Pancreas (tissue), 10 donors: ENCODE results near the gene SYF2. TPM values are rescaled to one million over a fixed set of nuclear protein-coding genes. Genes with fewer than 3 reads are reported as not detected.
"Not testable (repeated sequence)": the region's sequence is repeated elsewhere in the genome, so short reads cannot be mapped to it uniquely, and the experiment has no call there.

ENCODE experiments used
- ATAC-seq, 4 donors: fragments of 200-7000 bp; cut with Tn5 transposase; one replicate each; pipeline versions ENCODE4 v1.8.0 to v1.9.1; 2020; ENCODE audit warnings: mild to moderate bottlenecking in 4 of 4, moderate library complexity in 4 of 4
- DNase-seq, 6 donors: peaks; one replicate each; pipeline ENCODE4 v3.0.0-alpha.2; 2020
- FAIRE-seq: peaks from 2 replicates; lab custom pipeline; 2012; peaks lifted over from hg19 to GRCh38; lab: Jason Lieb, UNC
- H3K27ac ChIP-seq, 4 donors: fragments of 200-600 bp; sonication (generic); 1 replicate in 3 of 4; 2 replicates in 1 of 4; pipeline versions ENCODE4 v1.5.0 to v1.8.0; 2020
- H3K27me3 ChIP-seq, 4 donors: fragments of 200-600 bp; one replicate each; pipeline ENCODE4 v1.8.0; 2021
- H3K36me3 ChIP-seq, 3 donors: fragments of 200-600 bp; sonication (generic) in 1 of 3; one replicate each; pipeline versions ENCODE4 v1.5.0 to v1.8.0; 2020 to 2021
- H3K4me1 ChIP-seq, 3 donors: fragments of 200-600 bp; one replicate each; pipeline ENCODE4 v1.8.0; 2021
- H3K4me3 ChIP-seq, 4 donors: fragments of 200-600 bp; sonication (generic) in 2 of 4; one replicate each; pipeline versions ENCODE4 v1.5.0 to v1.8.0; 2020 to 2021
- H3K9me3 ChIP-seq, 4 donors: fragments of 200-600 bp; one replicate each; pipeline ENCODE4 v1.8.0; 2021
- WGBS, 2 donors: extraction: QIAGEN DNeasy Blood & Tissue Kit; methylation state at CpG; one replicate each; pipeline ENCODE4 v1.1.7; 2013; 5-methylcytosine and 5-hydroxymethylcytosine counted together
- intact Hi-C, 3 donors: fragments of 100-400 bp; cut with DNase I; formaldehyde crosslinking; loops; one replicate each; pipeline versions ENCODE4 v1.11.1 to v1.14.2; 2022
- polyA plus RNA-seq, 2 donors: library from polyadenylated mRNA; stranded (reverse); fragments of 200-250 nt; gene quantifications; one replicate each; pipeline ENCODE4 v1.2.3, GENCODE V29; 2013
- total RNA-seq, 6 donors: library from RNA; stranded (reverse); fragmentation: NEBNext Ultra II Directional in 4 of 6; extraction: Animal tissue kit (Norgen Biotek cat#: 25700) in 4 of 6; gene quantifications; one replicate each; pipeline versions ENCODE4 v1.2.1 to v1.2.4, GENCODE V29; 2021 to 2023
- TF ChIP-seq, protein P1 (sequence below), 4 donors: fragments of 200-600 bp; sonication (generic) in 3 of 4; IDR thresholded peaks; one replicate each; pipeline versions ENCODE4 v1.5.0 to v1.8.0; 2021; ENCODE audit warnings: antibody characterized with exemption in 4 of 4
- donor health status: healthy with polysubstance abuse.
- donor health status: DM: no; HTN: no; CAD: no; lungs with moderate emphysema.
- donor health status: DM: no; HTN: no; CAD: no.
- donor health status: control.
- donor health status: control.
- donor health status: Bipolar disorder and iron deficiency.
- donor health status: DM: yes; HTN: yes; CAD: no.
- donor health status: DM: no; HTN: no; CAD: no.
- donor health status: DM: no; HTN: no; CAD: no.
- donor health status: DM: yes; HTN: yes; CAD: no.

SYF2 gene
- 10 to 100 TPM; 19.0 to 24.9 (median 21.6) TPM for total RNA-seq
- polyA plus RNA-seq: 10 to 100 TPM; 35.7 to 49.3 TPM

DNA sequence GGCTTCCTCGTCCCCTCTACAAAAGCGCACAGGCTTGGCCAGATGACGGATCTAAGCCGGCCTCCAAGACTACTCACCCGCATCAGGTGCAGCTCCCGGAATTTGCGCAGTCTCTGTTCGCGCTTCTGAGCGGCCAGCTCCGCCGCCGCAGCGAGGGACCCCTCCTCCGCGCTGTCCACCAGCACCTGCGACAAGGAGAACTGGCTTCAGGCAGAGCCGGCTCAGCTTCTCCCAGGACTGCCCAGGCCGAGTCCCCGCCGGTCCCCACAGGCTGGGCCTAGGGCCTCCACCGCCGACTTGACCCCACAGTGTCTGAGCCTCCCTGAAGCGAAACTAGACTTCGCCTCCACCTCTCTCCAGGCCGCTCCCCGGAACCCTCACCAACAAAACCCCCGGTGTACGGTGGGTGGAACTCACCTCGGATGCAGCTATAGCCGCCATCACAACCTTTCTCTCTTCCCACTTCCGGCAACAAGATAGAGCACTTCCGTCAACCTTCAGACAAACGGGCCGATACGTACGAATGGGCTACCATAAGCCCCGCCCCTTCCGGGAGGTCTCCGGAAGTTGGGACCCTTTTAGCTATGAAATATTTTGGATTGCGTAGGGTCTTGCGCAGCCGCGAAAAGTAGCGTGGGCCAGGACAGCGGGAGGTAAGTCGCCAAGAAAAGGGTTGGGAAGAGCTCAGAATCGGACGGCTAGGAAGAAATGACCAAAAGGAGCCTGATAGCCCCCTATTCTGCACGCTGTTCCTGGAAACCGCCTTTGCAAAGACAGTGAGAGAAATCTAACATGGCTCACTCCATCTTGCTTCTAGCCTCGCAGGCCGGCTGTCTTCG, at the start of gene SYF2:
SYF2 (minus strand) TSS at position 476 of the 839 bp plus-strand sequence; CDS start at position 441, 35 bp downstream.
- Histone ChIP-seq H3K4me1 (peaks cover 0 to 6% (median 5%) of the 10 kb centered on the region in 3 donors), H3K27ac (peak within 1 kb of the TSS; percentile 65 to 82 (median 81)), H3K27me3 (no peaks in the 10 kb centered on the region), H3K36me3 (peaks cover 0 to 23% (median 5%) of the 10 kb centered on the region in 3 donors), H3K4me3 (peak within 1 kb of the TSS; percentile 75 to 91 (median 87)), H3K9me3 (no peaks in the 10 kb centered on the region)
- ATAC-seq (peak; percentile 95 to 97 (median 96)), DNase-seq (peak; percentile 76 to 85 (median 78)), FAIRE-seq (no peak)
- intact Hi-C loops: no loop called here
- TF ChIP-seq, protein P1, sequence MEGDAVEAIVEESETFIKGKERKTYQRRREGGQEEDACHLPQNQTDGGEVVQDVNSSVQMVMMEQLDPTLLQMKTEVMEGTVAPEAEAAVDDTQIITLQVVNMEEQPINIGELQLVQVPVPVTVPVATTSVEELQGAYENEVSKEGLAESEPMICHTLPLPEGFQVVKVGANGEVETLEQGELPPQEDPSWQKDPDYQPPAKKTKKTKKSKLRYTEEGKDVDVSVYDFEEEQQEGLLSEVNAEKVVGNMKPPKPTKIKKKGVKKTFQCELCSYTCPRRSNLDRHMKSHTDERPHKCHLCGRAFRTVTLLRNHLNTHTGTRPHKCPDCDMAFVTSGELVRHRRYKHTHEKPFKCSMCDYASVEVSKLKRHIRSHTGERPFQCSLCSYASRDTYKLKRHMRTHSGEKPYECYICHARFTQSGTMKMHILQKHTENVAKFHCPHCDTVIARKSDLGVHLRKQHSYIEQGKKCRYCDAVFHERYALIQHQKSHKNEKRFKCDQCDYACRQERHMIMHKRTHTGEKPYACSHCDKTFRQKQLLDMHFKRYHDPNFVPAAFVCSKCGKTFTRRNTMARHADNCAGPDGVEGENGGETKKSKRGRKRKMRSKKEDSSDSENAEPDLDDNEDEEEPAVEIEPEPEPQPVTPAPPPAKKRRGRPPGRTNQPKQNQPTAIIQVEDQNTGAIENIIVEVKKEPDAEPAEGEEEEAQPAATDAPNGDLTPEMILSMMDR (IDR thresholded peaks at IDR 0.05): no peak
- WGBS, 2 donors: 0% methylated on average over 54 of the region's 54 CpGs

DNA sequence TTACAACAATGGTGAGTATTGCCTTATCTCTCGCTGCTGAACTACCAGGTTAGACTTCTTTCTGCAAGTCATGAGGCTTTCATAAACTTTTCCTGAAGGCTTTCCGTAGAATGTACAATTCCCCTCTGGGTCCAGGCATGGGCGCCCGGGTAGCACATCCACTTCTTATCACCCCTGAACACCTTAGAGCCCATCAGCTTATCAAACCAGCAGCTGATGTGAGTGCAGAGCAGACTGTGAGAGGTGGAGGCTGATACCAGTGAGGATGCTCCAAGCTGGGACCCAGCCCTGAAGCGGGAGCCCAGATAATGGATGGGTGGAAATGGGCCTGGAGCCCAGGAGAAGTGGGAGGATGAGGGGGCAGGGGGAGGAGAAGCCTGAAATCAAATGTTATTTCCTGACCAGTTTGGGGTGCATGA, 47.4 kb upstream of the SYF2 start:
- ATAC-seq, H3K9me3 ChIP-seq, intact Hi-C loops, H3K27me3 ChIP-seq, FAIRE-seq, H3K36me3 ChIP-seq, H3K4me3 ChIP-seq, DNase-seq, H3K27ac ChIP-seq, H3K4me1 ChIP-seq: not testable (repeated sequence)
- WGBS, 2 donors: 77 to 78% methylated on average over 4 of the region's 5 CpGs

DNA sequence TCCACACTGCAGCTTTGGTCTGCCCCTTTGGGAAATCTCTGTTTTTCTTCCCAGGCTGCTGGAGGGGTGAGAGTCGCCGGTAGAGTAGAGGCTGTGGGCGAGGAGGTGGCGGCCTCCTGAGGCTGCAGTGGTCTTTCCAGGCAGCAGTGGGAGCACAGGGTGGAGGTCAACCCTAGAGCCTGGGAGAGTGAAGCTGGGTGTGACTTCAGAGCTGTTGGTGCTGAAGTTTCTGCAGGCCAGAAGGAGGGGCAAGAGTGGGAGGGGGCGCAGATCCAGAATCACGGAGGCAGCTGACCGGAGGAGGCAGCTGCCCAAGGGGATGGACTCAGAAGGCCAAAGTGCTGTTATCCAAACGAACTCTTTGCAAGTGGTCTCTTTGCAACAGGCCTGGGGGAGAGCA, 46.5 kb upstream of the SYF2 start:
- WGBS, 2 donors: 59 to 83% methylated on average over 3 to 4 of the region's 8 CpGs
- ATAC-seq, H3K4me3 ChIP-seq, H3K4me1 ChIP-seq, DNase-seq, H3K27ac ChIP-seq, H3K9me3 ChIP-seq, H3K27me3 ChIP-seq, FAIRE-seq, intact Hi-C loops, H3K36me3 ChIP-seq: not testable (repeated sequence)

DNA sequence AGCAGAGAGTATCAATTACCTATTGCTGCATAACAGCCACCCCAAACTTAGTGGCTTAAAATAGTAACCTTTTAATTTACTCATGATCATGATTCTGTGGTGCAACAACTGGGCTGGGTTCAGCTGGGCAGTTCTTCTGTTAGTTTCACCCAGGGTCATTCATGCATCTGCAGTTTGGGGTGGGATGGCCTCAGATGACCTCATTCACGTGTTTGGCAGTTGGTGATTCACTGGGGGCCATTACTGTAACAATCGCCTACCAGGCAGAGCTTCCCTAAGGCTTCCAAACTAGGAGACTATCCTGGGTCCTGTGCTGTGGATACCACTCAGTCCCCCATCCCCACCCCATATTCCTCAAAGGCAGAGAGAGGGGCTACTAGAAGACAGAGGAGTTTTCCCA, 46.1 kb upstream of the SYF2 start:
- H3K4me1 ChIP-seq, H3K9me3 ChIP-seq, FAIRE-seq, DNase-seq, H3K27me3 ChIP-seq, H3K27ac ChIP-seq, H3K4me3 ChIP-seq, ATAC-seq, H3K36me3 ChIP-seq, intact Hi-C loops: not testable (repeated sequence)
- 60 to 74% methylated on average over 2 of the region's 2 CpGs for WGBS, 2 donors

DNA sequence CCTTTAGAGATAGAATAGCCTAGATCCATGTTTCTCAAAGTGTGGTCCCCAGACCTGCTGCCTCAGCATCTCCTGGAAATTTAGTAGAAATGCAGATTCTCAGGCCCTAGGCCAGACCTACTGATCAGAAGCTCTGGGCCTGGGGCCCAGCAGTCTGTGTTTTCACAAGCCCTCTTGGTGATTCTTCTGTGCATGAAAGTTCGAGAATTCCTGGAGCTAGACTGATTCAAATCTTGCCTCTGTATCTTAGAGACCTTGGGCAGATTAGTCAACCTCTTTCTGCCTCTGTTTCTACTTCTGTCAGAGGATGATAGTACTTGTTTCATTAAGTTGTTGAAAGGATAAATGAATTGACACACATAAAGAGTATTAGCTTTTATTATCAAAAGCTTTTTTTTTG, 45.0 kb upstream of the SYF2 start:
- intact Hi-C loops, H3K4me3 ChIP-seq, H3K9me3 ChIP-seq, FAIRE-seq, H3K4me1 ChIP-seq, ATAC-seq, H3K36me3 ChIP-seq, H3K27ac ChIP-seq, H3K27me3 ChIP-seq, DNase-seq: not testable (repeated sequence)
- 70 to 71% methylated on average over 1 of the region's 1 CpG for WGBS, 2 donors

DNA sequence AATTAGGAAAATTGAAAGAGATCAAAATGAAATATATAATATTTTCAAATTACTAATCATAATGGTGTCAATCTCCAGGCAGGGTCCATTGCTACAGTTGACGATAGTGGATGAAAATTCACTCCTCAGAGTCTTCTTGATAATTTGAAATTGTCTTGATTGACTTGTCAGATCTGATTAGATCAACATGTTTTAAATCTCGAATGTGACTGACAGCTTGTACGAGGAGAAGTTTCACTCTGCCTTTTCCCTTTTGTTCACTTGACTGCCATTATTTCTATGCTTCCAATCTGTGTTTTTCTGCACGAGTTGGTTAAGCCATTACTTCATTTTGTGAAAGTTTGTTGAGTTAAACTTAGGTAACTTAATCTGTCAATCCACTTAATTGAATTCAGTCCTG, 43.3 kb upstream of the SYF2 start:
- H3K9me3 ChIP-seq, H3K27ac ChIP-seq, DNase-seq, H3K36me3 ChIP-seq, intact Hi-C loops, H3K27me3 ChIP-seq, ATAC-seq, H3K4me1 ChIP-seq, H3K4me3 ChIP-seq: not testable (repeated sequence)
- 54 to 65% methylated on average over 4 of the region's 4 CpGs for WGBS, 2 donors
- FAIRE-seq: peak; percentile 20

DNA sequence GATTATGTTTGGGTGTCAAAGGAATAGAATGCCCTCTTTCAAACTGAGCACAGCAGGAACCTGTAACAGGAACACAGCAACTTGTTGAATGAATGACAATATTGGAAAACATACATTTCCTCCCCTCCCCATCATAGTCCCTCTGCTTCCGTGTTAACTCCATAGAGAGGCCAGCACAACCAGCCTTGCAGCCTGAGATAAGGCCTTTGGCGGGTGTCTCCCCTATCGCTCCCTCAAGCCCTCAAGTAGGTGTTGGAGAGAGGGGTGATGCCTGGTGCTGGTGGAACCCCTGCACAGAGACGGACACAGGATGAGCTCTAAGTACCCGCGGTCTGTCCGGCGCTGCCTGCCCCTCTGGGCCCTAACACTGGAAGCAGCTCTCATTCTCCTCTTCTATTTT, 39.9 kb upstream of the SYF2 start, which contains the start of gene RHD:
RHD (plus strand) TSS at position 272 of the 400 bp plus-strand sequence; CDS start at position 311, 39 bp downstream.
- intact Hi-C loops, FAIRE-seq: not testable (repeated sequence)
- 85 to 86% methylated on average over 8 of the region's 8 CpGs for WGBS, 2 donors

DNA sequence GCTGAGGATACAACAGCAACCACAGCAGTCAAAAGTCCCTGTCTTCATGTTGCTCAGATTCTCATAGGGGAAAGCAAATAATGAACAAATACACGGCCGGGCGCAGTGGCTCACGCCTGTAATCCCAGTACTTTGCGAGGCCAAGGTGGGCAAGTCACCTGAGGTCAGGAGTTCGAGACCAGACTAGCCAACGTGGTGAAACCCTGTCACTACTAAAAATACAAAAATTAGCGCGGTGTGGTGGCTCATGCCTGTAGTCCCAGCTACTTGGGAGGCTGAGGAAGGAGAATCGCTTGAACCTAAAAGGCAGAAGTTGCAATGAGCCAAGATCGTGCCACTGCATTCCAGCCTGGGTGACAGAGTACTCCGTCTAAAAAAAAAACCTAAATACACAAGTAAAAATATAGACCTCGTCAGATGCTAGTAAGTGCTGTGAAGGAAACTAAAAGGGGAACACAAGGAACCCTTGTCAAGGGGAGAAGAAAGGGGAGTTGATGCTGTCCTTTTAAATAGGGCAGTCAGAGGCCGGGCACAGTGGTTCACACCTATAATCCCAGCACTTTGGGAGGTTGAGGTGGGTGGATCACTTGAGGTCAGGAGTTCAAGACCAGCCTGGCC, 36.0 kb upstream of the SYF2 start:
- H3K36me3 ChIP-seq, H3K27me3 ChIP-seq, intact Hi-C loops, H3K9me3 ChIP-seq, ATAC-seq, FAIRE-seq, DNase-seq, H3K4me1 ChIP-seq: not testable (repeated sequence)
- 28 to 35% methylated on average over 13 to 14 of the region's 14 CpGs for WGBS, 2 donors
- Histone ChIP-seq H3K4me3 (peak overlapping the region in 1 of 4 donors; percentile 33), H3K27ac (peak overlapping the region in 2 of 4 donors; percentile 22 to 94)

More for the DNA sequence above, 39.9 kb upstream of the SYF2 start, which contains the start of gene RHD:
- not testable (repeated sequence) for H3K27ac ChIP-seq, H3K9me3 ChIP-seq, H3K4me3 ChIP-seq, DNase-seq, H3K4me1 ChIP-seq, ATAC-seq, H3K36me3 ChIP-seq, H3K27me3 ChIP-seq

DNA sequence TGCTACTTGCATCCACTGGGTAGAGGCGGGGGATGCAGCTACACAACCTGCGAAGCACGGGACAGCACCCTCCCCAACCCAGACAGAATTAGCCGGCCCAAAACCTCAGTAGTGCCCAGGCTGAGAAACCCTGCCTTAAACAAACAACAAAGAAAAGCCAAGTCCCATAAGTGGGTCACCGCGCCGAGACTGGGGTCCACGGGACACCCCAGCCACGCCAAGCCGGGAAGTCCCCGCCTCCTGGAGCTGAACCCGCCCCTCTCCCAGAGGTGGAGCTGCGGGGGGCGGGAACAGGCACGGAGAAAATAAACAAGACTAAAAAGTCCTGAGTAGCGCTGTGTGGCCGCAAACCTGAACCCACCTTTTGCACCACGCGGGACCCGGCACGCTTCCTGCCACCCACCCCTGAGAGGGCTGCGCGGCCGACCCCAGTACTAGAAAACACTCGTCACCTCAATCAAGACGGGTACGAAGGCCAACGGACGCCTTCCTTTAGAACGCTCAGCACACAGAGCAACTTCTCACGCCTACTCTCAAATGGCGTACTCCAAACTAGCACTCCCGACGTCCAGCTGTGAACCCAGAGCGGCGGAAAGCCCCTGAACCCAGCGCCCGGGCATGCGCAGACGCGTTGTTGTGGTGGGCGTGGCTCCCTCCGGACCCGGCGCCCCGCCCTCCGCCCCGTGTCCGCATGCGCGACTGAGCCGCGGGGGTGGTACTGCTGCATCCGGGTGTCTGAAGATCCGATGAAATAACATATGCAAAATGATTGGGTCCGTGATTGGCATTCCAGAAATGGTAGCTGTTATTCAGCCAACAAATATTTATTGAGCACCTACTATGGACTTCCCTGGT, 35.2 kb upstream of the SYF2 start:
- H3K4me1 ChIP-seq, H3K36me3 ChIP-seq, FAIRE-seq, H3K27me3 ChIP-seq, intact Hi-C loops, H3K9me3 ChIP-seq: not testable (repeated sequence)
- Histone ChIP-seq H3K27ac (peak overlapping the region in 3 of 4 donors; percentile 38 to 94 (median 67)), H3K4me3 (peak overlapping the region in 1 of 4 donors; percentile 33)
- WGBS, 2 donors: 1% methylated on average over 34 to 41 of the region's 56 CpGs
- DNase-seq (peak in 5 of 6 donors; percentile 65 to 85 (median 83)), ATAC-seq (peak; percentile 92 to 99 (median 96))
